Parathyroid adenoma (tissue), 2 donors: ENCODE results near the gene GTSF1L.
"Not testable (repeated sequence)": the region's sequence is repeated elsewhere in the genome, so short reads cannot be mapped to it uniquely, and the experiment has no call there.

ENCODE experiments used
- H2AFZ ChIP-seq: fragments of 300-600 bp; sonication (generic); one replicate; pipeline ENCODE4 v1.7.0; 2017; ENCODE audit warnings: antibody characterized with exemption, mild to moderate bottlenecking
- H3K27ac ChIP-seq: fragments of 300-600 bp; sonication (generic); one replicate; pipeline ENCODE4 v1.7.0; 2017
- H3K27me3 ChIP-seq: fragments of 300-600 bp; sonication (generic); one replicate; pipeline ENCODE4 v1.7.0; 2017; ENCODE audit warnings: low read length; ENCODE audit not compliant: control insufficient read depth, insufficient read depth
- H3K36me3 ChIP-seq: fragments of 300-600 bp; sonication (generic); one replicate; pipeline ENCODE4 v1.7.0; 2017; ENCODE audit warnings: low read length; ENCODE audit not compliant: control insufficient read depth, insufficient read depth
- H3K4me1 ChIP-seq: fragments of 300-600 bp; sonication (generic); one replicate; pipeline ENCODE4 v1.7.0; 2017; ENCODE audit warnings: control low read depth
- H3K4me2 ChIP-seq: fragments of 300-600 bp; sonication (generic); one replicate; pipeline ENCODE4 v1.7.0; 2017; ENCODE audit warnings: low read length
- H3K4me3 ChIP-seq: fragments of 300-600 bp; sonication (generic); one replicate; pipeline ENCODE4 v1.7.0; 2017; ENCODE audit warnings: low read depth, low read length
- H3K79me2 ChIP-seq: fragments of 300-600 bp; sonication (generic); one replicate; pipeline ENCODE4 v1.7.0; 2017; ENCODE audit warnings: control low read depth
- H3K9ac ChIP-seq: fragments of 300-600 bp; sonication (generic); one replicate; pipeline ENCODE4 v1.7.0; 2017; ENCODE audit warnings: mild to moderate bottlenecking
- H3K9me3 ChIP-seq: fragments of 300-600 bp; sonication (generic); one replicate; pipeline ENCODE4 v1.7.0; 2017; ENCODE audit warnings: low read length; ENCODE audit not compliant: control insufficient read depth
- CTCF ChIP-seq: fragments of 300-600 bp; sonication (generic); IDR thresholded peaks from one replicate; pipeline ENCODE4 v1.7.0; 2017; ENCODE audit warnings: antibody characterized with exemption, mild to moderate bottlenecking
- donor health status: primary hyperparathyroidism.

The GTSF1L gene

GRCh38 chr20:43761386-43762340 is 34.9 kb upstream of the GTSF1L start:
- Histone ChIP-seq H3K79me2 (no peaks in the 10 kb centered on the region), H3K4me3 (no peak overlapping the region), H3K27me3 (no peaks in the 10 kb centered on the region), H3K27ac (no peak overlapping the region), H3K9me3 (no peaks in the 10 kb centered on the region), H3K4me1 (no peaks in the 10 kb centered on the region), H3K36me3 (no peaks in the 10 kb centered on the region), H2AFZ (no peak overlapping the region), H3K9ac (no peak overlapping the region), H3K4me2 (no peak overlapping the region)
- no peak for TF ChIP-seq CTCF

DNA sequence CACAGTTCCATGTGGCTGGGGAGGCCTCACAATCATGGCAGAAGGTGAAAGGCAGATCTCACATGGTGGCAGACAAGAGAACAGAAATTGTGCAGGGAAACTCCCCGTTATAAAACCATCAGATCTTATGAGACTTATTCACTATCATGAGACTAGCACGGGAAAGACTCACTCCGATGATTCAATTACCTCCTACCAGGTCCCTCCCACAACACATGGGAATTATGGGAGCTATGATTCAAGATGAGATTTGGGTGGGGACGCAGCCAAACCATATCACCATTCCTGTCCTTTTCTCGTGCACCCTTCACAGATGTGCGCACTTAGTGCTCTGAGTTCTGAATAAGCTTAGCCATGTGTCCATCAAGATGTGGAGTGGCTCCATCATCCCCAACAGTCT is 31.1 kb upstream of the GTSF1L start:
- H2AFZ ChIP-seq, H3K9ac ChIP-seq, H3K36me3 ChIP-seq, H3K9me3 ChIP-seq, H3K27me3 ChIP-seq, H3K4me1 ChIP-seq, H3K27ac ChIP-seq, H3K4me3 ChIP-seq, H3K79me2 ChIP-seq, H3K4me2 ChIP-seq: not testable (repeated sequence)

- H3K9me3 ChIP-seq: no peaks in the 10 kb centered on the region
- TF ChIP-seq CTCF: no peak
- no peaks in the 10 kb centered on the region for H3K36me3 ChIP-seq
- H3K79me2 ChIP-seq: no peaks in the 10 kb centered on the region
- H3K9ac ChIP-seq: no peak overlapping the region
- no peak overlapping the region for H3K4me3 ChIP-seq
- no peak overlapping the region for H3K27ac ChIP-seq
- no peaks in the 10 kb centered on the region for H3K4me1 ChIP-seq
- no peak overlapping the region for H2AFZ ChIP-seq
- H3K27me3 ChIP-seq: no peaks in the 10 kb centered on the region
- H3K4me2 ChIP-seq: no peak overlapping the region
Measured at GRCh38 chr20:43755851-43756250, 29.0 kb upstream of the GTSF1L start.

GRCh38 chr20:43755390-43755789 is 28.6 kb upstream of the GTSF1L start:
- no peak overlapping the region for H3K4me2 ChIP-seq
- H3K4me3 ChIP-seq: no peak overlapping the region
- H3K36me3 ChIP-seq: no peaks in the 10 kb centered on the region
- H3K4me1 ChIP-seq: no peaks in the 10 kb centered on the region
- no peaks in the 10 kb centered on the region for H3K9me3 ChIP-seq
- H3K9ac ChIP-seq: no peak overlapping the region
- H3K27ac ChIP-seq: no peak overlapping the region
- no peak overlapping the region for H2AFZ ChIP-seq
- H3K79me2 ChIP-seq: no peaks in the 10 kb centered on the region
- no peak for TF ChIP-seq CTCF
- no peaks in the 10 kb centered on the region for H3K27me3 ChIP-seq

GRCh38 chr20:43752561-43753301 is 25.9 kb upstream of the GTSF1L start:
- no peak for TF ChIP-seq CTCF
- H3K27me3 ChIP-seq: no peaks in the 10 kb centered on the region
- no peak overlapping the region for H2AFZ ChIP-seq
- H3K4me2 ChIP-seq: no peak overlapping the region
- H3K27ac ChIP-seq: no peak overlapping the region
- H3K36me3 ChIP-seq: no peaks in the 10 kb centered on the region
- no peak overlapping the region for H3K4me3 ChIP-seq
- no peaks in the 10 kb centered on the region for H3K9me3 ChIP-seq
- no peaks in the 10 kb centered on the region for H3K79me2 ChIP-seq
- H3K9ac ChIP-seq: no peak overlapping the region
- no peaks in the 10 kb centered on the region for H3K4me1 ChIP-seq
